ENCODE measurements around the gene BEAN1.

BEAN1 gene

DNA sequence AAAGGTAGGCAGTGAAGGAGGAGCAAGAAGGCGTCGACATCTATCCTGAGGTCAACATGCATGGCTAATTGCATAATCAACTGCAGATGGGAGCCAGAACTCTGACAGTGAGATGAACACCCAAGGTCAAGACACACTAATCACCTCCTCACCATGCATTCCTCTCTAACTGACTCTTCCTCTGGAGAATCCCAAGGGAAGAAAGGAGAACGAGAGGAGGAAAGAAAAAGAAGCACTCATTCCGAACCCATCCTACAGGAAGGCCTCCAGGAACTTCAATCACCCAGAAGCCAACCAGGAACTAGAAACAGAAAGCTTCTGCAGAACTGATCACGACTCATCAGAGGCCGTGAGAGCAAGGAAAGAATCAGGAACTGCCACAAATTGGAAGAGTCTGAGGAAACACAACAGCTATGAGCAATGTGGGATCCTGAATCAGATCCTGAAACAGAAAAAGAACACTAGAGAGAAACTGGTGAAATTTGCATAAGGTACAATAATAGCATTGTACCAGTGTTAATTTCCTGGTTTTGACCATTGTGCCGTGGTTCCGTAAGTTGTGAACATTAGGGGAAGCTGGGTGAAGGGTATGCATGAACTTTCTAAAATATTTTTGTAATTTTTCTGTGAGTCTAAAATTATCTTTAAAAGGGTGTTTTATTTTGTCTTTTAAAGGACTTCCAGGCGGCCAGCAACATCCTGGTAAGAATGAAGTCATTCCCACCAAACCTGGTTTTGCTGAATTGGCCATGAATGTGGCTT is 10.0 kb upstream of the BEAN1 start:
- no peak for DNase-seq (ENCODE audit: extremely low read depth in 1 of 2, low read depth in 1 of 2)

DNA sequence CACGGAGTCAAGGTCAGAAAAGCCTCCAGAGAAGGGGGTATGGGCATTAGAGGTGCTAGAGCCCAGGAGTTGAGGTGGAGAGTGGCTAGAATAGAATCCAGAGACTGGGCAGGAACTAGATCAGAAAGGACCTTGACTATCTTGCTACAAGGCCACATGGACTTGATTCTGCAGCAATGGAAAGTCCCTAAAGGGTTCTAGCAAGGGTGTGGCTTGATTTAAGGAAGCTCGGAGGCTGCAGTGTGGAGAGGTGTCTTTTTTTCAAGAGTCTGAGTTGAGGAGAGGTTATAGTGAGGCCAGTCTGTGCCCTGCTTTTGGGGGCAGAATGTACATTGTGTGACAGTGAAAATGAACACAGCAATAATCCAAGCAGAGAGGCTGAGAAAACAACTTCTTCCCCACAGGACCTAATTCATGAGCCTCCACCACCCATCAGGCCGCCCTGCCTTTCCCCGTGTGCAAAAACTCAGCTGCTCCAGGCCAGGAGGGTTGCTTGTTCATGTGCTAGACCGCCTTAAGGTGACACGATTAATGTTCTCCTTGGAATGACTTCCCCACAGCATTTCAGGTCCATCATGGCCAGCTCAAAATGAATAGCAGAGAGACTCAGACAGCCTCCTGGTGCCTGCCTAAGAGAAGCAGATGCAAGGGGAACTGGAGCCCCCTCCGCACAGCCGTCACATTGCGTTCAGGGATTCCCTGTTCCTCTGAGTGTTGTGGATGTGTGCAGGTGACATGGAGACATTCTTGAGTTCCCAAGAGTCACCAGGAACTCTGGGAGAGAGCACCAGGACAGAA is 8.7 kb upstream of the BEAN1 start:
- no peak for DNase-seq (ENCODE audit: extremely low read depth in 1 of 2, low read depth in 1 of 2)

DNA sequence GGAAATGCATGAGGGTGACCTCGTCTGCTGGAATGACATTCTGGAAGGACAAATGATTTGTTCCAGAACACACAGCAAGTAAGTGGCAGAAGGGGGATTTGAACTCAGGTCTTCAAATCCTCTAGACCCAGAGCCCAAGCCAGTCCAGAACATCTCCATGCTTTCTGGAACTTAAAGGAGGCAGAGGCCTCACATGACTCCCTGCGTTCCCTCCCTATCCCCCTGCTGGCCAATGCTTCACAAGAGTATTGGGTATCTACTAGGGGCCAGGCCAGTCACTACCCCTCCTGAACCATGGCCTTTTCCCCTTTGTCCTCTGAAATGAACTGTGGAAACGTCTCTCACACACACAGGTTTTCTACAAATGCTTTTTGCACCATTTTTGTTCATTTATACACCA is 7.6 kb upstream of the BEAN1 start:
- no peak for DNase-seq (ENCODE audit: extremely low read depth in 1 of 2, low read depth in 1 of 2)

DNA sequence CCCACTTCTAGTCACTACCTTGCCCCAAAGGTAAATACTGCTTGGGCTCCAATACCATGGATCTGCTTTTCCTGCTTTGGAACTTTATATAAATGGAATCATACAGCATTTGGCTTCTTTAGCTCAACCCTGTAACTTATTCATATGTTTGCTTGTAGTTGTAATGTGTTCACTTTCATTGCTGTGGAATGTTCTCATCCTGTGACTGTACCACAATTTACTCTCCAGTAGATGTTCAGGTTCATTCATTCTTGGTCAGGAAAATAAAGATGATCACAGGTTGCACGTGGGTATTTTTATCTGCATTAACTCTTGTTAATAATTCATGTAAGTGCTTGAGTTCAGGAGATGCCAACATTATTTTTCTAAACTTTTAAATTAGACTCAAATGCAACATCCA is 6.7 kb upstream of the BEAN1 start:
- DNase-seq (ENCODE audit: extremely low read depth in 1 of 2, low read depth in 1 of 2) = no peak

DNA sequence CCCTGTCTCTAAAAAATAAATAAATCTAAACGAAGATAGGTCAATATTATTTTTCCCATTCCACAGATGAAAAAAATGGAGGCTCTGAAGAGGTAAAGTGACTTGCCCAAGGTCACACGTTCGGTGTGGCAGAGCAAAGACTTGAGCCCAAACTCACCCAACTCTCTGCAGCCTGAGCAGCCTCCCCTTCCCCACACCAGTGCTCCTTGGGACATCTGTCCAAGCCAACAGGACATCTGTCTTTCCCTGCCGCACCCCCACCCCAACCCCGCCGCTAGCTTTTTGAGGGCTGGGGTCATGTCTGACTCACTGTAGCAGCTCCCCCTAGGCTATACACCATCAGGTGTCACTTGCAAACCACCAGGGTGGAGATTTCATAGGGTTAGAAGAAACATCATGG is 5.2 kb upstream of the BEAN1 start:
- no peak for DNase-seq (ENCODE audit: extremely low read depth in 1 of 2, low read depth in 1 of 2)

DNA sequence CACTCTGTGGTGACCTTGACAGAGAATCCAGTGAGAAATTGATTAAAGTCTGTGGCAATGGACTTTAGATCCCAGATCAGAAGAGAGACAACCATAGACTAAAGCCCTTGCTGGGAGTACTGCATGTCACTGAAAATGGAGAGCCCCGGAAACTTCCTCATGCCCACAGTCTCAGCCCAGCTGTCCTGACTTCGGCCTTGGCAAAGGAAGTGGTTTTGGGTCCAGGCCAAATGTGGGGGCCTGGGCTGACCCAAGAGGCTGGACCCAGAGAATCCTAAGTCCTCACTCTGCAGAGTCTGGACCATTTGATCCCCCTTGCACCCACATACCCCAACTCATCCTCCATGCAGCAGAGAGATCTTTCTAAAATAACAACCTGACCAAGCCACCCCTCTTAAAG is 4.7 kb upstream of the BEAN1 start:
- no peak for DNase-seq (ENCODE audit: extremely low read depth in 1 of 2, low read depth in 1 of 2)

DNA sequence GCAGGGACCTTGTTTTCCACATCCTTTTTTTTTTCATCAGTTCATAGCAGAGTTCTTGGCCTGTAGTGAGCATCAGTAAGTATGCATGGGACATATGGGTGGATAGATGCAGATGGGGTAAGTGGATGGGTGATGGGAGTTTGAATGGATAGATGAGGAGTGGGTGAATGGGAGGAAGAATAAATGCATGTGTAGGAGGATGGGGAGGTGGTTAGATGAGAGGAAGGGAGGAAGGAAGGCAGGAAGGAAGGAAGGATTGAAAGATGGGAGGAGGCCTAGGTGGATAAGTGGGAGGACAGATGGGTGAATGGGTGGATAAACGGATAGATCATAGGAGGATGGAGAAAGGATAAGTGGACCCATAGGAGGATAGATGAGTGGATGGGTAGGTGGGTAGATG is 3.9 kb upstream of the BEAN1 start:
- DNase-seq (ENCODE audit: extremely low read depth in 1 of 2, low read depth in 1 of 2) = no peak

DNA sequence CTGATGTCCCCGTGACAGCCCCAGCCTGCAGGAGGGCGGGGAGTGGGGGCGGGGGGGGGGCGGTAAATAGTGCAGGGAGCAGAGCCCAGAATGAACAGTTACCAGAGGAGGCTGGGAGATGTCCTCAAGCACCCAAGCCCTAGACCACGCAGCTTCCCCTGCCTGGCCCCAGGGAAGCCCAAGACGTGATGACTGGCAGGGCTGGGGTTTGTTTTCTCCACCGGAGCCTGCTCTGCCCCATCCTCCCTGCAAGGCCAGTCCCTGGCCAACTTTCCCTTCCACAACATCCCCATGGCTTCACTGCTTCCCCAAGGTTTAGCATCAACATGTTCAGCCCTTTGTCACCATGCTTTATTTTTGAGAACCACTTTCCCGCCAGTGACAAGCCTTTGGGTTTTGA is 1.4 kb upstream of the BEAN1 start:
- no peak for DNase-seq (ENCODE audit: extremely low read depth in 1 of 2, low read depth in 1 of 2)

DNA sequence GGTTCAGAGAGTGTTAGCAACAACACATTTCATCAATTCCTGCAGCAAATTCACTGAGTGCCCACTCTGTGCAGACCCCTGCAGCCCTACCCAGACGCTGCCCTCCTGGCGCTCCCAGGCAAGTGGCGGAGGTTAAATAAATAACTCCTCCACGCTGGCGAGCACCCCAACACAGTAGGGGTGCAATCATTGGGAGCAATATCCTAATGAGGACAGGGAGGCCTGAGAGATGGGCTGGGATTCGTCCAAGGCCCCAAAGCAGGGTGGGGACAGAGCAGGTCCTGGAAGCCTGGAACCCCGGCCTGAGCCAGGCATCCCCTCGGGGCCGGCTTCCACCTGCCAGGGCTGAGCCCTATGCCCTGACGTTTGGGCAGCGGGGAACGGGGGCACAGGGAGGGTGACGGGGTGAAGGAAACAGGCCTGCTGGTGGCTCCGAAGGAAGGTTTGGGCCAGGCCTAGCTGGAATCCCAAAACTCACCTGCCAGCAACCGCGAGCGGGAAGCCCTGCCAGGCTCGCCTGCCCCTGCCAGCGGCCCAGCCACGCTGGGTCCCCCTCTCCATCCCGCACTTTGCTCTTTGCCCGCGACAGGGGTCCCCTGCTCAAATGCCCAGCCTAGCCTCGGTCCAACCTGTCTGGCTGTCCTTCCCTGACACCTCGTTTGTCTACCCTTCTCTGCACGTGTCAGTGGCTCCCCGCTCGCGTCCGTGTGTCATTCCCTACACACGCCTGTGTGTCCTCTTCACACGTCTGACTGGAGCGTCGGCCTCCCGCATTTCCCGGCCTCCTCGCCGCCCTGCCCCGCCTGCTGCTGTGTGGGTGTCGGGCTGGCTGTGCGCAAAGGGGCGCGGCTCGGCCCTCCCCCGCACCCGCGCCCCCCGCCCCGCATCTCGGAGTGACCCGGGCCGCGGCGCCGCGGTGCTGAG is 721 bp upstream of the BEAN1 start:
- DNase-seq (ENCODE audit: extremely low read depth in 1 of 2, low read depth in 1 of 2) = no peak

DNA sequence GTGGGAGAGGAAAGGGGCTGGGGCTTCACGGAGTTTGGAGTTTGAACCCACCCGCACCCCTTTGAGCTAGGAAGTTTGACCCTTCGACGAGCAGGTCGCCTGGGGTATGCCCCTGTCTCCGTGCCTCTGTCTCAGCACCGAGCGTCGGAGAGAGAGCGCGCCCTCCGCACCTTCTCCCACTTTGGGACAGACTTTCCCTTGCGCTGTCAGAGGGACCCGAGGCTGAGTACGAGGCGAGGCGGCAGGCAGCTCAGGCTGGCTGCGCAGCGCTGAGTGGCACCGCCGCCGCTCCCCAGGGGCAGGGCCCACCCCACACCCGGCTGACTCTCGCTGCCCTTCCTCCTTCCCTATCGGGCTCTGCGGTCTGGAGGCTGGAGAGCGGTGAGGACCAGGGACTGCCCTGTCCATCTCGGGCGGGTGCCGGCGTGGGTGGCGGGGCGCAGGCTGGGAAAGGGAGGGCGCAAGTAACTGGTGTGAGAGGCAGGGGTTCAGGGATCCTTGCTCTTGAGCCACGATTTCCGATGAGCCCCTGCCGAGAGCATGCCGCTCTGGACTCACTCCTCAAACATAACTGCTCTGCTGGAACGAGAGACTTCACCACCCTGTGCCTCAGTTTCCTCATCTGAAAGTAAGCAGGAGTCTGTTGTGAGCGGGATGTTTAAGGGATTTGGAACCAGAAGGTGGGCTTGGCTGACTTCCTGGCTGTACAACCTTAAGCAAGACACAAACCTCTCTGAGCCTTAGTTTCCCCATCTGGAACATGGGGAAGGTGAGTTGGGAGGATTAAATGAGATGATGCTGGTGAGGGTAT is 981 bp downstream of the BEAN1 start:
- DNase-seq (ENCODE audit: extremely low read depth in 1 of 2, low read depth in 1 of 2) = no peak

DNA sequence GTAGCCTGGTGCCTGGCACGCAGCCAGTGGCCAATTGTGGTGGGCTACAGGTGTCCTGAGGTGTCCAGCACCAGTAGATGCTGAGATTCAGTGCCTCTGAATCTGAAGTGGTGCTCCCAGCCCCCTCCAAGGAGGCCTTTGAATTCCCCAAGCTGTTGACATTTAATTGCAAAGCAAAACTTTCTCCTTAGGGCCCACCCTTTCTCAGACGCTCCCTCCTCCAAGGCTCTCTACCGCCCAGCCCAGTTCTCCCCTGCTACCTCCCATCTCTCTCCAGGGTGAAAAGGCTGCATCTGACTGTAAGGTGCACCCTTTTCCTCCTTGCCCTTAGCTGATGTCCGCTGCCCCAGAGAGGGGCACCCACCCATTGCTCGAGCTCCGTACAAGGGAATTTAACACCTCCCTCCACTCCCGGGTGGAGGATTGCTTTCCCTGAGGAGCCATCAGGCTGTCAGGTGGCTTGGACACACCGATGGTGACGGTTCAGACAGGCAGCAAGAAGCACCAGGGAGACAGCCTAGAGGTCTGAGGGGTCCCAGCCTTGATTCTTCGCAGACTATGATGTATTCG is 1.7 kb downstream of the BEAN1 start:
- DNase-seq (ENCODE audit: extremely low read depth in 1 of 2, low read depth in 1 of 2) = no peak

DNA sequence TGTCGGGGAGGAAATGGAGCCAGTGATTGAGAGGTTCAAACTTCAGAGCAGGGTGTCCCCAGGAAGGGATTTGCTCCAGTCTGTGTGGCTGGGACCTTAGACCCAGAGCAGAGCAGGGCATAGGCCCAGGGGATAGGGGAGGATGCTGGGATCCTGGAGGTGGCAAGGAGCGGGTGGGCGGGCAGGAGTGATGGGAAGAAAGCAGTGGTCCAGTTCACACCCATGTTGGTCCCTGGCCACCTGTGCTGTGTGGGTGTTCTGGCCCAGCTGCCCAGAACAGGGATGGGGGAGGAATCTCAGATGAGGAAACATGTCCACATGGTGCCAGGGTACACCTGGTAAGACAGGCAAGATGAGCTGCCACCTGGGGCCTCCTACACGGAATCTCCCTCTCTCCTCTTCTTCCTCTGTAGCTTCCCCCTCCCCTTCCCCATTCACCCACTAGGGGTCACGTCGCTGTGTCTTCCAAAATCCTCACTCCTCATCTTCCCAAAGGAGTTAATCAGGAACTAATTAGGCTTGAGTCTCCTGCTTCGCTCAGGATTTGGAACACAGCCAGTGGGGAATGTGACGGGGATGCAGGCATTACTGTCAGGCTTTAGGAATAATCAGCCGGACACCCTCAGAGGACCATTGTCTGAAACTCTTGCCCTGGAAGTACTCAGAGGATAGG is 2.3 kb downstream of the BEAN1 start:
- no peak for DNase-seq (ENCODE audit: extremely low read depth in 1 of 2, low read depth in 1 of 2)

DNA sequence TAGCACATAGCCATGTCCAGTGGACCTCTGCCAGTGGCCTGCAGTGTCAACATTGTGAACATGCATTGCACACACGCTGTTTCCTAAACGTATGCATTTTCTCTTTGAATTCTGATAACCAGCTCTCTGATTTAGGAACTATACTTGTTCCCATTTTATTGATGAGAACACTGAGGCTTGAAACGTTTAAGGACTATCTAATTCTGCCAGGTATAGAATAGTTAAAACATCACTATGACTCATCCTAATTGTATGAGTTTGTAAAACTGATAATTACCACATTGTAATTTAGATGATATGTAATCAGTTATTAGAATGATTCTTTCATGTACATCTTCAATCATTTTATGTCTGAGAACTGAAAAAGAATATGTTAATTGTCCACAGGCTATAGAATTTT is 3.1 kb downstream of the BEAN1 start:
- DNase-seq (ENCODE audit: extremely low read depth in 1 of 2, low read depth in 1 of 2) = no peak

DNA sequence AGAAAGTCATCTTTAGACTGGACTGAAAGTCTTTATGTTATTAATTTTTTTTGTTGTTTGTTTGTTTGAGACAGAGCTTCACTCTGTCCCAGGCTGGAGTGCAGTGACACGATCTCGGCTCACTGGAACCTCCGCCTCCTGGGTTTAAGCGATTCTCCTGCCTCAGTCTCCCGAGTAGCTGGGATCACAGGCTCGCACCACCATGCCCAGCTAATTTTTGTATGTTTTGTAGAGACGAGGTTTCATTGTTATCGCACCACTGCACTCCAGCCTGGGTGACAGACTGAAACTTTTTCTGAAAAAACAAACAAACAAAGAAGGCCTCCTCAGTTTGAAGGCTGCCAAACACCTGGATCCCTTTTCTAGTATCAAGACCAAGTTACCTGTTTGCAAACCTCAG is 4.7 kb downstream of the BEAN1 start:
- no peak for DNase-seq (ENCODE audit: extremely low read depth in 1 of 2, low read depth in 1 of 2)

DNA sequence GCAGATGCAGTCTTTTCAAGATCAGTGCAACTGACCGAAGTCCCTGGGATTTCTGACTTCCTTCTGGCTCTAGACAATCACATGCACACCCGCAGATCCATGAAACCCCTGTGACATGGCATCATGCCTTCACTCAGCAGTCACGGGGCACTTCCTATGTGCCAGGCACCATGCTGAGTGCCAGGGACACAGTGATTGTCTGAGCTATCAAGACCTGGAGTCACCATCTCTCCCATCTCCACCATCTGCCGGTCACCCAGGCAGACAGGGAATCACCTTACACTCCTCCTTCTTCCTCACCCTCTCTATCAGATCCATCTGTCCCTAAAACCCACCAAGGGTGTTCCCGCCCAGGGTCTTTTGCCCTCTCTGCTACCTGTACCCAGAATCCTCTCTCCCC is 5.3 kb downstream of the BEAN1 start:
- no peak for DNase-seq (ENCODE audit: extremely low read depth in 1 of 2, low read depth in 1 of 2)

DNA sequence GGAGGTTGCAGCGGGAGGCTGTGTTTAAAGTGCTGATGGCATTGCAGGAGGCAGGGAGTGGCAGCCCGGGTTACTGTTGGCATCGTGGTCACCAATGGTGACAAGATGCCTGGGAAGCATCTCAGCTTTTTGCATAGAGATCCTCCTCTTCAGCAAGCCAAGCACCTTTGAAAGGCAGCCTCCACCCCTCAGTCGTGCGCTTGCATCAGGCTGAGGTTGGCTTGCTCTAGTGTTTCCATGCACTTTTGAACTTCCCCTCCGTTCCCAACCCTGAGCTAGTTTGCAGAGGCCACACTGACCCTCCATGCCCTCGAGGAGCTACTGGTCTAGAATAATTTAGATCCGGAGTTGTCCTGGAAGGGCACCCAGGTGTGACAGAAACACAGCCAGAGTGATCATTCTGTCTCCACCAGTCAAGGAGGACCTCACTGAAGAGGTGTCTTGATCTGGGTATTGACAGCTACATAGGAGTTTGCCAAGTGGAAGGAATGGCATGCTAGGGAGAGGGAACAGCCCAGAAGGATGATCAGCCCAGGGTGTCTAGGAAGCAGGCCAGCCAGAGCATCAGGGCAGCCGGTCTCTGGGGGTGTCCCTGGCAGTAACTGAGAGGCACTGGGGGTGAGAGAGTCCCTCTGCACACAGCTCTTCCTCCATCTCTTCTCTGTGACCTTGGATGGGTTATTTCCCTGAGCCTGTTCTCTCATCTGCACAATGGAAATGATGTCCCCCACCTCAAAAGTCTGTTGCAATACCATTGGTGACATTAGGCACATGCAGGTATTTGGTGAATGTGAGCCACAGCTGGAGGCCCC is 7.7 kb downstream of the BEAN1 start:
- DNase-seq (ENCODE audit: extremely low read depth in 1 of 2, low read depth in 1 of 2) = no peak

DNA sequence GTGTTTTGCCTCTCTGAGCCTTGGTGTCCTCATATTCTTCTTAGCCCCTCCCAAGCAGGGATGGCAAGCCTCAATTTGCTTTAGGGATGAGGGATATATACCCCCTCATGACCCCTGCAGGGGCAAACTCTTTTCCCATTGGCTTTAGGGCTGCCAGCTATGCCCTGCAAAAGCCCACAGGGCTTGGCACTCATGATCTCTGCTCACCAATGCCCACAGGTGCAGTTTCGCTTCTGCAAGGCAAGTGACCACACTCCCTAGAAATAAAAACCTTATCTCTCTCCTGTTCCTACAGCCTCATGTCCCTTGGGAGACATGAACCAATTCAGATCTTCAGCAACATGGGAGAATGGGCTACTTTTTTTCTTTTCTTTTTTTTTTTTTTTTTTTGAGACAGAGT is 8.8 kb downstream of the BEAN1 start:
- no peak for DNase-seq (ENCODE audit: extremely low read depth in 1 of 2, low read depth in 1 of 2)

DNA sequence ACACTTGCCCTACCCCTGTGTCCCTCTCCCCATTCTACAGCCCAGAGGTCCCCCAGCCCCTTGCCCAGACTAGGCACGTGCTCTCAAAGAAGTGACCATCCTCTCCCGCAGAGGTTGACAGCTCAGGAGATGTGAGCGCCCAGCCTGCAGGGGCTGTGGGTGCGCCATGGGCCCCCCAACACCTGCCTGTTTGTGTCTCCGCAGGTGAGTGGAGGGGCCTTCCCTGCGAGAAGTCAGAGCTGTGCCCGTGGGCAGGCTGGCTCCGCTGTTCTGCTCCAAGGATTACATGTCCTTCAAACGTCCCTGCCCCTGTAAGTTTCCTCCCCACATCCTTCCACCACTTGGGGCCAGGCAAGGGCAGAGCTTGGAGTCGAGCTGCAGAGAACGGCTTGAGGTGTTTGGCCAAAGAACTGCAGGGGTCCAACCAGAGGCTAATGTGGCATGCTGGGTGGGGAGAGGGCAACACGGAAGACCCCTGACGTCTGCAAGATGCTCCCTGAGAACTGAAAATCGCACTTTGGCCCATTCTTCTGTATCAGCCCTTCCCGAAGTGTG is 10.4 kb downstream of the BEAN1 start:
- DNase-seq (ENCODE audit: extremely low read depth in 1 of 2, low read depth in 1 of 2) = no peak

DNA sequence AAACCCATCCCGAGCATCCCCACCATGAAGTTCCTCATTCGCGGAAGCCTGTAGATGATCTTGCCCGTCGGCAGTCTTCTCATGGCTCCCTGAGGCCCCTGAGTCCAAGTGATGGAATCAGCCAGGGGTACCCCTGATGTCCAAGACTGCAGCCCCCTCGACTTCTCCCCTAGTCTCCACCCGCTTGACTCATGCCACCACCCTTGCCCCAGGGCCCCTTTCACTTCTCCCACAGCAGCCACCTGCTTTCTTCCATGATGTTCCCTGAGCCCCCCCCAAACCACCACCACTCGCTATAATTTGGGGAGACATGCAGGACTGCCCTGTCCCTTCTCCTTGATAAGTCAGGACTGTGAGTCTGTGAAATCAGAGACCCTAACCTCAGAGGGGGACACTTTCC is 11.4 kb downstream of the BEAN1 start:
- no peak for DNase-seq (ENCODE audit: extremely low read depth in 1 of 2, low read depth in 1 of 2)
